NCI-H146 (cell line): ENCODE results near the gene SPEF2.

Source experiments
- DNase-seq: peaks from one replicate; lab custom pipeline; 2025; lab: John Stamatoyannopoulos, UW

The SPEF2 gene, protein sequence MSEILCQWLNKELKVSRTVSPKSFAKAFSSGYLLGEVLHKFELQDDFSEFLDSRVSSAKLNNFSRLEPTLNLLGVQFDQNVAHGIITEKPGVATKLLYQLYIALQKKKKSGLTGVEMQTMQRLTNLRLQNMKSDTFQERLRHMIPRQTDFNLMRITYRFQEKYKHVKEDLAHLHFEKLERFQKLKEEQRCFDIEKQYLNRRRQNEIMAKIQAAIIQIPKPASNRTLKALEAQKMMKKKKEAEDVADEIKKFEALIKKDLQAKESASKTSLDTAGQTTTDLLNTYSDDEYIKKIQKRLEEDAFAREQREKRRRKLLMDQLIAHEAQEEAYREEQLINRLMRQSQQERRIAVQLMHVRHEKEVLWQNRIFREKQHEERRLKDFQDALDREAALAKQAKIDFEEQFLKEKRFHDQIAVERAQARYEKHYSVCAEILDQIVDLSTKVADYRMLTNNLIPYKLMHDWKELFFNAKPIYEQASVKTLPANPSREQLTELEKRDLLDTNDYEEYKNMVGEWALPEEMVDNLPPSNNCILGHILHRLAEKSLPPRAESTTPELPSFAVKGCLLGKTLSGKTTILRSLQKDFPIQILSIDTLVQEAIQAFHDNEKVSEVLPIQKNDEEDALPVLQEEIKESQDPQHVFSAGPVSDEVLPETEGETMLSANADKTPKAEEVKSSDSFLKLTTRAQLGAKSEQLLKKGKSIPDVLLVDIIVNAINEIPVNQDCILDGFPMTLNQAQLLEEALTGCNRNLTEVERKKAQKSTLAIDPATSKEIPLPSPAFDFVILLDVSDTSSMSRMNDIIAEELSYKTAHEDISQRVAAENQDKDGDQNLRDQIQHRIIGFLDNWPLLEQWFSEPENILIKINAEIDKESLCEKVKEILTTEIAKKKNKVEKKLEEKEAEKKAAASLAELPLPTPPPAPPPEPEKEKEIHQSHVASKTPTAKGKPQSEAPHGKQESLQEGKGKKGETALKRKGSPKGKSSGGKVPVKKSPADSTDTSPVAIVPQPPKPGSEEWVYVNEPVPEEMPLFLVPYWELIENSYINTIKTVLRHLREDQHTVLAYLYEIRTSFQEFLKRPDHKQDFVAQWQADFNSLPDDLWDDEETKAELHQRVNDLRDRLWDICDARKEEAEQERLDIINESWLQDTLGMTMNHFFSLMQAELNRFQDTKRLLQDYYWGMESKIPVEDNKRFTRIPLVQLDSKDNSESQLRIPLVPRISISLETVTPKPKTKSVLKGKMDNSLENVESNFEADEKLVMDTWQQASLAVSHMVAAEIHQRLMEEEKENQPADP (N-terminal part only)

GRCh38 chr5:35617435-35618303 is at the start of gene SPEF2:
Gene SPEF2 (plus strand): TSS chr5:35617863. CDS start chr5:35617998, 135 bp downstream.
- DNase-seq, result peak; percentile 67

DNA sequence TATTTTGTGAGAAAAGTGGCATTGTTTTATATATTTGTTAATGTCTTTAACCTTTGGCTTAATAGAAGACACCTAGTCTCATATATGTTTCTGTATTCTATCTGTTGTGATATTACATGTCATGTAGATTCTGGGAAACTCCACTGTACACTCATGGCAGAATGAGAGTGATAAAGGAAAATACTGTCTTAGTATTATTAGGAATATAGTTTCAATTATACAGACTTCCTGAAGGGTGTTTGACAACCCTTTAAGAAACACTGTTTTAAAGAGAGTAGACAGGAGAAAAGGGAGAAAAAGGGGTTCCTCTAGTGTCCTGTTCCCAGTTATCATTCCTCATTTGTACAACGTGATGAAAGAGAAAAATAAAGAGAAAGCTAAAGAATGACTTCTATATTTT is 42.1 kb upstream of the SPEF2 start:
- no peak for DNase-seq

DNA sequence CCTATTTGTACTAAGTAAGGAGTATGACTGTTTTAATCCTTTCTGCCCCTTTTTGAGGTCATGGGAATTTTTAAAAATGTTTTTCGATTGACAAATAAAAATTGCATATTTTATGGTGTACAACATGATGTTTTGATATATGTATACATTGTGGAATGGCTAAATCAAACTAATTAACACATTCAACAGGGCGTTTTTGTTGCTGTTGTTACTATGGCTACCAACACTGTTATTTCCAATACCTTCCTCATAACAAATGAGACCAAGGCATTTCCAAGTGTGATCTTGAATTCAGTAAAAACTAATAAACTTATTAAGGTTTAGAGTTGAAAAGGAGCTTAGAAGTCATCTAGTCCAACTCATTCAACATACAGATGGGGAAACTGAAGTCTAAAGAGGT is 30.2 kb upstream of the SPEF2 start:
- no peak for DNase-seq

GRCh38 chr5:35593338-35593737 is 24.3 kb upstream of the SPEF2 start:
- no peak for DNase-seq

DNA sequence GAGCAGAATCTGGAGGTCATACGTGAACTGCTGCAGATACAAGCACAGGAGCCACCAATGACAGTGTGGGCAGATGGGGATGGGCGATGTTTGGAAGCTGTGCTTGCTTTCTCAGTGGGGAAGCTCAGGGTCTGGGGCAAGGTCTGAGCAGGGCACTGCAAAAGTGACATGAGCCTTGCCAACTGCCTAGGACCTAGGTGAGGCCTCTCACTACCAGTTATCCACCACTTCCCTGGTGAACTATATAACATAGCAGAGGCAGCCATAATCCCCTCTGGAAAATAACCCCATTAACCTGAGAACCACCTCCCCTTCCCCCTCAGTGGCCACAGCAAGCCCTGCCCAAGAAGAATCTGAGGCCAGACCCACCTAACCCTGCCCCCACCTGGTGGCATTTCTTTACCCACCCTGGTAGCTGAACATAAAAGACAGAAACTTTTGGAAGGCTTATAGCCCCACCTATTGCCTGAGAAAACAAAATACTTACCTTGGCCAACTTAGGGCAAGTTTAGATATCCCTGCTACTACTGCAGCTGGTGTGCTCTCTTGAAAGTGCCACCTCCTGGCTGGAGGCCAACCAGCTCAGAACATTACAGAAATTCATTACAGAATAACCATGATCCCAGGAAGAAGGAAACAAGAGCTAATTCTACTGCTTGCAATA is 18.8 kb upstream of the SPEF2 start:
- DNase-seq, result no peak

DNA sequence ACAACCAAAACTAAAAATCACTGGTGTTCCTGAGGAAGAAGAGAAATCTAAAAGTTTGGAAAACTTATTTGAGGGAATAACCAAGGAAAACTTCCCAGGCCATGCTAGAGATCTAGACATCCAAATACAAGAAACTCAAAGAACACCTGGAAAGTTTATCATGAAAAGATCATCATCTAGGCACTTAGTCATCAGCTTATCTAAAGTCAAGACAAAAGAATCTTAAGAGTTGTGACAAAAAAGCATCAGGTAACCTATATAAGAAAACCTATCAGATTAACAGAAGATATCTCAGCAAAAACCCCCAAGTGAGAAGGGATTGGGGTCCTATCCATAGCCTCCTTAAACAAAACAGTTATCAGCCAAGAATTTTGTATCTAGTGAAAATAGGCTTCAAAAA is 17.1 kb upstream of the SPEF2 start:
- DNase-seq, result no peak

- no peak for DNase-seq
These were observed 8.5 kb upstream of the SPEF2 start for GRCh38 chr5:35608881-35609779.

DNA sequence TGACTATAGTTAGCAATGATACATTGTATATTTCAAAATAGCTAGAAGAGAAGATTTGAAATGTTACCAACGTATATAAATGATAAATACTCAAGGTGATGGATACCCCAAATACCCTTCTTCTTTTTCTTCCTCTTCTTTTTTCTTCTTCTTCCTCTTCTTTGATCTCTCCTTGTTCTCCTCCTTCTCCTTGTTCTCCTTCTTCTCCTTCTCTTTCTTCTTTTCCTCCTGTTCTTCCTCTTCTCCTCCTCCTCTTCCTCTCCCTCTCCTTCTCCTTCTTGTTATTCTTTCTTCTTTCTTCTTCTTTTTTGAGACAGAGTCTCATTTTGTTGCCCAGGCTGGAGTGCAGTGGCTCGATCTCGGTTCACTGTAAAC is 616 bp upstream of the SPEF2 start:
- no peak for DNase-seq

DNA sequence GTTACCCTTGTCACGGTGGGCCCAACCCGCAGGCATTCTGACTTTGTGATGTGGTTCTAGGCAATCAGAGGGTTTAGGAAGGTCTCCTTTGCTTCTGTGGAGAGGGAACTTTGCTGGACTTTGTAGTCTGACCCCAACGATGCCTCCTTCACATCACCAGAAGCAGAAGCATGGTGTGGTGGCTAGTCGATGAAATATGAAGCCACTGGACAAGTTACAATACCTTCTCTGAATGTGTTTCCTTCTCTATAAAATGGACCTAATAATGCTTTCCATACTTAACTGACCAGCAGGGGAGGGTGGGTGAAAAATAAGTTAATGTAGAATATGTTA is 607 bp downstream of the SPEF2 start:
- DNase-seq, result no peak

- no peak for DNase-seq
These were observed 1.1 kb downstream of the SPEF2 start for GRCh38 chr5:35618781-35619180.

DNA sequence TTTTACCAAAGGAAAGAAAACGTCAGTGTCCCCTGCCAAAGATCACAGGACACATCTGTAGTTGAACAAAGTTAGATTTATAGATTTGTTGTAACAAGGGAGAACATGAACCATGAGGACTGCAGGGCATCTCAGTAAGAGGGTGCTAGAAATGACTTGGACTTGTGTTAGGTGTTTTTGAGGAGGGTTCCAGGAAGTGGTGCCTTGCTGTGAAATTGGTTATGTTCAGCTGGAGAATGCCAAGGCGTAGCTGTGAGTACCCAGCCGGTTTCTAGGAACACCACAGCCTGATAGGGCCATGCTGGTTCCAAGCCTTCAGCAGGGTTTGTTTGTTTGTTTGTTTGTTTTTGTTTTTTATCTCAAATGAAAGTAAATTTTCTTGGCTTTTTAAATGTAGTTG is 5.3 kb downstream of the SPEF2 start:
- DNase-seq, result no peak

DNA sequence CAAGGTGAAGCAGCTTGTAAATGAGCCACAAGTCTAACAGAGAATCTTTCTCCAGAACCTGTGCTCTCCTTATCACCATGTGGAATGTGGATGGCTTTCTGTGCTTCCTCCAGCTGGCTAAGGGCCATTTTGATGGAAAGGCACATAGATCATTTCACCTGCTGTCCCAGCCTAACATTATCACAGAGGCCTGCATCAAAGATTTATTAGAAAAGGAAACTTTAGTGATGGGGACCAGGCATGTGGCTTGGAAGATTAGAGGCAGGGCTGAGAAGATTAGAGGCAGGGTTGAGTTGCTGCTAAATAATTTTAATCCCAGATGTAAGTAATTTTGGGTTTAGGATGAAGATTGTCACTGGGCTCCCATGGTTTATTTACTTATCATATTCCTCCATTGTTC is 6.3 kb downstream of the SPEF2 start:
- DNase-seq, result no peak

DNA sequence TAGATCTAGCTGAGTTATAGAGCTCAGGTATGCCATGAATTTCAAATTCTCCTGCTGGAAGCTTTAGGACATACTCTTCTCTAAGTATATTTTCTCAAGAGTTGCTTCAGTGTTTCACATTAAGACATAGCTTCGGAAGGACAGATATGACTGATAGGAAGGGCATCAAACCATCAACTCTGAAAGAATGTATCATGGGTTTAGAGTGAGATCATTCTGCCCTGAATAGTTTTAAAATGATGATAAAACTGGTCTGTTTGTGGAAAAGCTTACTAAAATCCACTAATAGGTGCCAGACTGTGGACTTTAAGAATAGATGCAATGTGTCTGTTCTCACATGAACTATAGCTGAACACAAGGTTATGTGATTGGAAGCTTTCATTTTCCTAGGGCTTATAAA is 8.4 kb downstream of the SPEF2 start:
- DNase-seq, result no peak

GRCh38 chr5:35626553-35626952 is 8.9 kb downstream of the SPEF2 start:
- no peak for DNase-seq

GRCh38 chr5:35634326-35634725 is 16.7 kb downstream of the SPEF2 start:
- no peak for DNase-seq

- no peak for DNase-seq
These were observed 23.0 kb downstream of the SPEF2 start for GRCh38 chr5:35640623-35641022.

DNA sequence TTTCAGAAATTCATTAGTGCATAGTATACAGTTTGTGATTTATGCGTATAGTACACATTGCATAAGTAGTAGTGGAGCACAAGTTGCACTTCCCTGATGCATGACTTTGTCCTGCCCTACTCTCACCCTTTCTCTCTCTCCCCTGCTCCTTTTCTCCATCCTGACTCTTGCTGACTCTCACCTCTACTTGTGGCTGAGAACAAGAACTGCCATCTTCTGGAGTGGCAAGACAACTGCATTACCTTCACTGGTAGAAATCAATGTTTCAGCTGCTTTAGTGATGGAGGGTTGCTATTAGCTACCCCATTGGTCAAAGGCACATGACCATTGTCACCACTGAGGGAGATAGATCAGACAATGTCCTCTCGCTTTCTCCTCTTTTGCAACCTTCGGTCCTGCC is 26.9 kb downstream of the SPEF2 start:
- no peak for DNase-seq

DNA sequence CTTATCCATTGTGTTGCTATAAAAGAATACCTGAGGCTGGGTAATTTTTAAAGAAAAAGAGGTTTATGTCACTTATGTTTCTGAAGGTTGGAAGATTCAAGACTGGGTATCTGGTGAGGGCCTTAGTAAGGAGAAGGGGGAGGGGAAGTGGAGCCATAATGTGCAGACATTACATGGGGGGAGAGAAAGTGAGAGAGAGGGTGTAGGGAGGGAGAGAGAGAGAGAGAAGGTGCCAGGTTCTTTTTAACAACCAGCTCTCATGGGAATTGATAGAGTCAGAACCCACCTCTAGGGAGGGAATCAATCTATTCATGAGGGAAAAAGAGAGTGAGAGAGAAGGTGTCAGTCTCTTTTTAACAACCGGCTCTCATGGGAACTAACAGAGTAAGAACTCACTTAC is 29.5 kb downstream of the SPEF2 start:
- no peak for DNase-seq

DNA sequence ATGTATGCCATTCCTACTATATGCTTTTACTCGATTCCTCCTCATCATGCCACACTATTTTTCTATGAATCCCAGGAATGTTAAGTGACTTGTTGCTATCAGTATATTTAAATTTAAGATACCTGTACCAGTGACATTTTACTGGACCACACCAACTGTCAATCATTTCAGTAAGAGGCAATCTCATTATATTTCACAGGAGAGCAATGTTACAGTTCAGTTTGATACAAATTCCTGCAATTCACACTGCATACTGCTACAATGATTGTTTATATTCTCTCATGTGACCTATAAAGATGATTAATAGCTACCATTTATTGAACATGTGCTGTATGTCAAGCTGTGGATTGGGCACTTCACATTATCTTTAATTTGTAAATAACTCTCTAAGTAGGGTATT is 30.0 kb downstream of the SPEF2 start:
- no peak for DNase-seq
